GM21360 (cell line): ENCODE results near the gene WDR86.

Source experiments
- ATAC-seq: cut with Tn5 transposase; IDR thresholded peaks from one replicate; pipeline ENCODE4 v1.9.1; 2021; ENCODE audit warnings: mild to moderate bottlenecking, moderate library complexity; ENCODE audit not compliant: unreplicated experiment

The WDR86 gene

GRCh38 chr7:151392002-151392401 is 17.8 kb downstream of the WDR86 start:
- ATAC-seq: no peak

GRCh38 chr7:151391358-151391730 is 18.5 kb downstream of the WDR86 start:
- ATAC-seq: no peak

GRCh38 chr7:151390598-151391357 is 19.1 kb downstream of the WDR86 start:
- no peak for ATAC-seq

- no peak for ATAC-seq
Measured at GRCh38 chr7:151389768-151390597, 19.9 kb downstream of the WDR86 start.

- ATAC-seq: no peak
Measured at GRCh38 chr7:151389096-151389767, 20.6 kb downstream of the WDR86 start.

GRCh38 chr7:151388430-151388829 is 21.4 kb downstream of the WDR86 start:
- no peak for ATAC-seq

- ATAC-seq: no peak
Measured at GRCh38 chr7:151388007-151388297, 21.9 kb downstream of the WDR86 start.

GRCh38 chr7:151387161-151388006 is 22.5 kb downstream of the WDR86 start:
- no peak for ATAC-seq

GRCh38 chr7:151386301-151387160 is 23.3 kb downstream of the WDR86 start:
- ATAC-seq: no peak

GRCh38 chr7:151385626-151386300 is 24.1 kb downstream of the WDR86 start:
- no peak for ATAC-seq

GRCh38 chr7:151384776-151385625 is 24.8 kb downstream of the WDR86 start:
- no peak for ATAC-seq

GRCh38 chr7:151384352-151384697 is 25.5 kb downstream of the WDR86 start:
- no peak for ATAC-seq

GRCh38 chr7:151383638-151384351 is 26.0 kb downstream of the WDR86 start:
- no peak for ATAC-seq

GRCh38 chr7:151382079-151382885 is 27.6 kb downstream of the WDR86 start:
- no peak for ATAC-seq

- no peak for ATAC-seq
Measured at GRCh38 chr7:151381348-151382078, 28.3 kb downstream of the WDR86 start.

- no peak for ATAC-seq
Measured at GRCh38 chr7:151381098-151381347, 28.8 kb downstream of the WDR86 start.
